Right renal pelvis (tissue), 4 donors: ENCODE results near the gene KCNAB1. TPM values are rescaled to one million over a fixed set of nuclear protein-coding genes. Genes with fewer than 3 reads are reported as not detected.

Source experiments
- DNase-seq, 4 donors: peaks; one replicate each; pipeline ENCODE4 v3.0.0-alpha.2; 2013; ENCODE audit warnings: low read depth in 4 of 4, low spot score in 3 of 4, missing footprints in 1 of 4
- polyA plus RNA-seq, 4 donors: library from polyadenylated mRNA; unstranded; fragments of 120-200 nt; gene quantifications; one replicate each; pipeline ENCODE4 v1.2.1, GENCODE V29; 2013; ENCODE audit not compliant: insufficient read length in 4 of 4

KCNAB1 gene
- polyA plus RNA-seq, 4 donors, result 2.8 to 3.4 (median 3.0) TPM

GRCh38 chr3:156583469-156583868, 463.1 kb downstream of the KCNAB1 start:
- no peak for DNase-seq

GRCh38 chr3:156586905-156587759, 466.8 kb downstream of the KCNAB1 start:
- no peak for DNase-seq

- DNase-seq, result no peak
These were observed 467.3 kb downstream of the KCNAB1 start for GRCh38 chr3:156587760-156588069.

Other genes starting within 250 kb of the KCNAB1 start
- gene GMPS, start 249.9 kb upstream of the KCNAB1 start, polyA plus RNA-seq, result 10 to 100 TPM; 63.7 to 77.8 (median 72.9) TPM